PC-9 (cell line): ENCODE data around the gene MARK1.

Experiments
- EZH2 ChIP-seq: fragments of 200-600 bp; sonication (generic); IDR thresholded peaks from 2 replicates; pipeline ENCODE4 v1.8.0; 2017; ENCODE audit warnings: antibody characterized with exemption, low read depth
- TF ChIP-seq, protein P1 (sequence below): fragments of 200-600 bp; sonication (generic); conservative IDR thresholded peaks from 2 replicates; pipeline ENCODE4 v1.6.1; 2017; ENCODE audit warnings: mixed run types, antibody characterized with exemption, mild to moderate bottlenecking, moderate library complexity

DNA sequence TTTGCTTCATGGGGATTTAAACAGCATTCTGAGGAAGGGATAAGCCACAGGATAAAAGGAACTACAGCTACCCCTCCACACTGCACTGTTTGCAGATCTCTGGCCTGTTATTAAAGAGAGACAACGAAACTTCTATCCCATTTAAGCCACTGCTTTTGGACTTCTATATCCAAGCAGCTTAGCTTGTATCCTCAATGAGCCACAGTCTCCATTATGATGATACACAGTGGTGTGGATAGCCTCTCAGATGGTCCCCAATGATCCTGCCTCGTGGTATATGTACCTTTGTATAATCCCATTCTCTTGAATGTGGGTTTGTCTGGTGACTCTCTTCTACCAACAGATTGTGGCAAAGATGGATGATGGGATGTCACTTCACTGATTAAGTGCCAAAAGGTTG lies 36.0 kb upstream of the MARK1 start:
- TF ChIP-seq, protein P1, sequence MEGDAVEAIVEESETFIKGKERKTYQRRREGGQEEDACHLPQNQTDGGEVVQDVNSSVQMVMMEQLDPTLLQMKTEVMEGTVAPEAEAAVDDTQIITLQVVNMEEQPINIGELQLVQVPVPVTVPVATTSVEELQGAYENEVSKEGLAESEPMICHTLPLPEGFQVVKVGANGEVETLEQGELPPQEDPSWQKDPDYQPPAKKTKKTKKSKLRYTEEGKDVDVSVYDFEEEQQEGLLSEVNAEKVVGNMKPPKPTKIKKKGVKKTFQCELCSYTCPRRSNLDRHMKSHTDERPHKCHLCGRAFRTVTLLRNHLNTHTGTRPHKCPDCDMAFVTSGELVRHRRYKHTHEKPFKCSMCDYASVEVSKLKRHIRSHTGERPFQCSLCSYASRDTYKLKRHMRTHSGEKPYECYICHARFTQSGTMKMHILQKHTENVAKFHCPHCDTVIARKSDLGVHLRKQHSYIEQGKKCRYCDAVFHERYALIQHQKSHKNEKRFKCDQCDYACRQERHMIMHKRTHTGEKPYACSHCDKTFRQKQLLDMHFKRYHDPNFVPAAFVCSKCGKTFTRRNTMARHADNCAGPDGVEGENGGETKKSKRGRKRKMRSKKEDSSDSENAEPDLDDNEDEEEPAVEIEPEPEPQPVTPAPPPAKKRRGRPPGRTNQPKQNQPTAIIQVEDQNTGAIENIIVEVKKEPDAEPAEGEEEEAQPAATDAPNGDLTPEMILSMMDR, result no peak
- no peak for TF ChIP-seq EZH2
